Activated CD8-positive, alpha-beta memory T cell treated with anti-CD3 and anti-CD28 coated beads, Interleukin-2, amount 10 ng/mL, durations not matched to agents 7 days and 5 days (primary cell): ENCODE data around the gene HERC3. TPM values are rescaled to one million over a fixed set of nuclear protein-coding genes. Genes with fewer than 3 reads are reported as not detected.

Experiments used
- ATAC-seq: fragments of 150-1000 bp; cut with Tn5 transposase; one replicate; pipeline ENCODE4 v1.10.0; 2021; ENCODE audit warnings: moderate library complexity
- CTCF ChIA-PET: fragments of 350-600 bp; sonication (Branson Sonifier 250); formaldehyde crosslinking; loops from one replicate; lab custom pipeline; 2021; ENCODE audit warnings: antibody characterized with exemption; lab: Charles Lee
- DNase-seq: peaks from one replicate; pipeline ENCODE4 v3.0.0-alpha.2; 2020
- H3K27ac Mint-ChIP-seq: one replicate; pipeline ENCODE4 v1.8.0; 2021; ENCODE audit warnings: mild to moderate bottlenecking, mixed read lengths
- H3K27me3 Mint-ChIP-seq: one replicate; pipeline ENCODE4 v1.8.0; 2021; ENCODE audit warnings: mixed read lengths
- H3K36me3 Mint-ChIP-seq: one replicate; pipeline ENCODE4 v1.8.0; 2021; ENCODE audit warnings: mild to moderate bottlenecking, mixed read lengths
- H3K4me1 Mint-ChIP-seq: one replicate; pipeline ENCODE4 v1.8.0; 2021; ENCODE audit warnings: mixed read lengths
- H3K4me3 Mint-ChIP-seq: one replicate; pipeline ENCODE4 v1.8.0; 2021; ENCODE audit warnings: mild to moderate bottlenecking, moderate library complexity, mixed read lengths
- H3K9me3 Mint-ChIP-seq: one replicate; pipeline ENCODE4 v1.8.0; 2022; ENCODE audit warnings: low read depth, mixed read lengths
- total RNA-seq, 2 experiments: library from RNA; stranded (reverse); gene quantifications; one replicate each; pipeline ENCODE4 v1.2.3, GENCODE V29; 2021

HERC3 gene
- total RNA-seq, 2 experiments from 2014 or later: 21.3 to 24.9 TPM

DNA sequence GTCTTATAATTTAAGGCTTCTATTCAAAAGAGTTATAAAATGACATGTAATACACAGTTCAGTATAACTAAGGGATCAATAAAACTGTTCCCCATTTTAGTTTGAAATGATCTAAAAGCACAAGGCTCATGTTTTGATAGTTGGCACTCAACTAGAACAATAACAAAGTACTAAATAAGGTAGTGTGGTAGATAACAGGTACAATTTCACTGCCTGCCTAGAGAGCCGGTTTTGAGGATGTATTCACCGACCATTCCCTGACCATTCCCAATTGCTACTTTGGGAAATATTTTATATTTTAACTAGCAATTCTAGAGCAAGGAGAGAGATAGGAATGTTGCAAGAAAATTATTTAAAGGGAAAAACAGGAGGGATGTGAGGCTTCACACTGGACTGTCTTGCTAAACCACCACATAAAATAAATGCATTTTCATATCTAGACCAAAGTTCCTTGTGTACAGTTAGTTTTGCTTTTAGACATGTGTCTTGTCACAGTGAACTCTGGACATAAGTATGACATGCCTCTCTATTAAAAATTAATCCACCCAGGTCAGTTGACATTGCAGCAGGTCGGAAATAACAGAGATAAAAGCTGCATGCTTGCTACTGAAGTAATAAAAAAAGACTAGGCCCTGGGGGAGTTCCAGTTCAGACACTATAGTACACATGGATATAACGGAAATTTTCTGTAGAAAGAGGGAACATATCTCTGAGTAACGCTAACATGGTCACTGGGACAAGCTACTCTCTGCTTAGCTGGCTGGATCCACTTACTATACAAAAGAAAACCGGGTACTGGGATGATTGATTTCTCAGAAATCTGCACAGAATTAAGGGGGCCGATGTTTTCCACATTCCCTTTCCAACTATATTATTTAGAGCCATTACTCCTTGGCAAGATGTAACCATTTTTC lies 161.6 kb downstream of the HERC3 start:
- no peaks in the 10 kb centered on the region for H3K9me3 Mint-ChIP-seq
- no peak for ATAC-seq

DNA sequence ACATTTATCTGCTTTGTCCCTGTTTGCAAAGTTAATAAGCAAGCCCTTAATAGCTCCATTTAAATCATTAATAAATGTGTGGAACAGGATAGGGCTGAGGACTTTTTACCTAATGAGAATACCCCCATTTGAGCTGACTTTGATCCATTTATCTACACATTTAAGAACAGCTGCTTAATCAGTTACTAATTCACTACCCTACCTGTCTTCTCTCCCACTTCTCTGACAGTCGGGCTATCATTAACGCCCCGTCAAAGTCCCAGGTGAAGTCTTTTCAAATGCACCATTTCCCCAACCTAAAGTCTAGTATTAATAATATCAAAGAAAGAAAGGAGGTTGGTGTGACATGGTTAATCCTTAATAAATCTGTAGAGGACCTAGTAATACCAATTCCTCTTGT lies 162.5 kb downstream of the HERC3 start:
- Mint-ChIP-seq H3K9me3 (no peaks in the 10 kb centered on the region), H3K27me3 (no peaks in the 10 kb centered on the region), H3K36me3 (no peaks in the 10 kb centered on the region), H3K4me1 (peaks cover 2% of the 10 kb centered on the region), H3K27ac (no peak overlapping the region), H3K4me3 (no peak overlapping the region)
- CTCF ChIA-PET: no interaction called here
- ATAC-seq (no peak), DNase-seq (no peak)

More for the DNA sequence above, 161.6 kb downstream of the HERC3 start:
- Mint-ChIP-seq H3K27me3 (no peaks in the 10 kb centered on the region), H3K36me3 (no peaks in the 10 kb centered on the region), H3K27ac (no peak overlapping the region), H3K4me3 (no peak overlapping the region), H3K4me1 (peaks cover 2% of the 10 kb centered on the region)
- CTCF ChIA-PET: no interaction called here
- no peak for DNase-seq

- H3K27me3 Mint-ChIP-seq: no peaks in the 10 kb centered on the region
- H3K9me3 Mint-ChIP-seq: no peaks in the 10 kb centered on the region
- H3K27ac Mint-ChIP-seq: no peak overlapping the region
- peaks cover 2% of the 10 kb centered on the region for H3K4me1 Mint-ChIP-seq
- no peak for ATAC-seq
- no peak overlapping the region for H3K4me3 Mint-ChIP-seq
- H3K36me3 Mint-ChIP-seq: no peaks in the 10 kb centered on the region
- CTCF ChIA-PET: no interaction called here
- no peak for DNase-seq
Observed at GRCh38 chr4:88755454-88755853, 163.2 kb downstream of the HERC3 start.

- no peaks in the 10 kb centered on the region for H3K27me3 Mint-ChIP-seq
- no peaks in the 10 kb centered on the region for H3K9me3 Mint-ChIP-seq
- no peak overlapping the region for H3K27ac Mint-ChIP-seq
- CTCF ChIA-PET: interaction anchor here (1.2 kb wide), 1 partner anchor 216 kb away, joined by 3 read pairs; no protein-coding TSS in a partner anchor
- no peaks in the 10 kb centered on the region for H3K36me3 Mint-ChIP-seq
- H3K4me1 Mint-ChIP-seq: peaks cover 3% of the 10 kb centered on the region
- DNase-seq: no peak
- ATAC-seq: no peak
- H3K4me3 Mint-ChIP-seq: no peak overlapping the region
Observed at GRCh38 chr4:88756149-88756548, 163.9 kb downstream of the HERC3 start.

- ATAC-seq (no peak), DNase-seq (no peak)
- no peaks in the 10 kb centered on the region for H3K9me3 Mint-ChIP-seq
- H3K27ac Mint-ChIP-seq: no peak overlapping the region
- H3K27me3 Mint-ChIP-seq: no peaks in the 10 kb centered on the region
- H3K36me3 Mint-ChIP-seq: no peaks in the 10 kb centered on the region
- peaks cover 9% of the 10 kb centered on the region for H3K4me1 Mint-ChIP-seq
- CTCF ChIA-PET: interaction anchor here (1.2 kb wide), 1 partner anchor 217 kb away, joined by 3 read pairs; no protein-coding TSS in a partner anchor
- H3K4me3 Mint-ChIP-seq: no peak overlapping the region
Observed at GRCh38 chr4:88757067-88757466, 164.8 kb downstream of the HERC3 start.

DNA sequence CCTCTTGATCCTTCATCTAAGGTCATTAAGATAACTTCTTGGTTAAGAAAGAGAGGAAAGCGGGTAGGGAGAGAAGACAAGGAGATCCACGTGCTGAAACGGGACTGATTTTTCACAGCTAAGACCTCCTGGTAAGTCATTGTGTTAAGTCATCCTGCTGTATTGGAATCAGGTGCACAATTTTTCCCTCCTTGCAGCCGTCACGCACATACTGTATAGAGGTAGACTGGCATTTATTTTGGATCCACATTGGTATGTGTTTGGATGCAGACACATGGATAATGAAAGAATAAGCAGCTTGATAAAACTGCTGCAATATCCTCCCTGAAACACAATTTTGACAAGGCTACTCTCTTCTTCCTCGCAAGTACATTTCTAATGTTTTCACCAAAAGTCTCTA lies 165.5 kb downstream of the HERC3 start:
- H3K27me3 Mint-ChIP-seq: no peaks in the 10 kb centered on the region
- H3K36me3 Mint-ChIP-seq: no peaks in the 10 kb centered on the region
- ATAC-seq (no peak), DNase-seq (no peak)
- no peak overlapping the region for H3K4me3 Mint-ChIP-seq
- no peak overlapping the region for H3K27ac Mint-ChIP-seq
- H3K9me3 Mint-ChIP-seq: no peaks in the 10 kb centered on the region
- CTCF ChIA-PET: no interaction called here
- peaks cover 12% of the 10 kb centered on the region for H3K4me1 Mint-ChIP-seq

Other genes starting within 250 kb of the HERC3 start
- gene HERC6, start 213.6 kb upstream of the HERC3 start, total RNA-seq: 10 to 100 TPM; 49.9 to 55.8 TPM
- 100 to 1,000 TPM in 1 of 2 experiments, 10 to 100 TPM in 1; 69.6 to 118 TPM for gene HERC5, start 135.4 kb upstream of the HERC3 start, total RNA-seq
- 10 to 100 TPM; 44.3 to 51.2 TPM for gene PYURF, start 68.7 kb upstream of the HERC3 start, total RNA-seq
- 1 to 10 TPM; 4.2 to 4.3 TPM for gene NAP1L5, start 105.3 kb downstream of the HERC3 start, total RNA-seq